OCI-LY3 (cell line): Measurements from ENCODE around the gene VSX1.

Source experiments
- CTCF ChIP-seq: fragments of 200-600, 300-600 bp; sonication (generic); IDR thresholded peaks from 2 replicates; pipeline ENCODE4 v1.5.1; 2014; ENCODE audit warnings: antibody characterized with exemption, low read length, low read depth
- EZH2phosphoT487 ChIP-seq: fragments of 200-600 bp; shearing (Covaris generic); IDR thresholded peaks from 2 replicates; pipeline ENCODE4 v1.6.1; 2018; ENCODE audit warnings: antibody characterized with exemption, mixed run types, low read depth

- TF ChIP-seq CTCF (no peak), EZH2phosphoT487 (no peak)
These were observed 35.0 kb upstream of the VSX1 start for GRCh38 chr20:25116739-25117458.
